Stimulated activated CD4-positive, alpha-beta T cell treated with anti-CD3 and anti-CD28 coated beads, Interleukin-15, amount 100 ng/mL, for 48 hours (primary cell): ENCODE measurements around the gene CPED1.
"Not testable (repeated sequence)": the region's sequence is repeated elsewhere in the genome, so short reads cannot be mapped to it uniquely, and the experiment has no call there.

ENCODE experiments used
- DNase-seq, 2 donors: peaks; one replicate each; pipeline ENCODE4 v3.0.0-alpha.2; 2020; ENCODE audit warnings: low read depth in 2 of 2

Gene CPED1

DNA sequence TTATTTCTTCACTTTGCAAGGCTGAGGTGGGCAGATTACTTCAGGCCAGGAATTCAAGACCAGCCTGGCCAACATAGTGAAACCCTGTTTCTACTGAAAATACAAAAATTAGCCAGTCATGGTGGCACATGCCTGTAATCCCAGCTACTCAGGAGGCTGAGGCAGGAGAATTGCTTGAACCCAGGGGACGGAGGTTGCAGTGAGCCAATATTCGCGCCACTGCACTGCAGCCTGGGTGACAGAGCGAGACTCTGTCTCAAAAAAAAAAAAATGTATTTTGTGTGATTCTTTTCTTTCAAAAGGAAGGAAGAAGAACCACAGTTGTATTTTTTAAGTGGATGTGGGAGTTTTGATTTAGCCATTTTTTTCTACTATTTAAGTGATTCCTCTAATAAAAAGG, 195.4 kb downstream of the CPED1 start:
- DNase-seq, result not testable (repeated sequence)

DNA sequence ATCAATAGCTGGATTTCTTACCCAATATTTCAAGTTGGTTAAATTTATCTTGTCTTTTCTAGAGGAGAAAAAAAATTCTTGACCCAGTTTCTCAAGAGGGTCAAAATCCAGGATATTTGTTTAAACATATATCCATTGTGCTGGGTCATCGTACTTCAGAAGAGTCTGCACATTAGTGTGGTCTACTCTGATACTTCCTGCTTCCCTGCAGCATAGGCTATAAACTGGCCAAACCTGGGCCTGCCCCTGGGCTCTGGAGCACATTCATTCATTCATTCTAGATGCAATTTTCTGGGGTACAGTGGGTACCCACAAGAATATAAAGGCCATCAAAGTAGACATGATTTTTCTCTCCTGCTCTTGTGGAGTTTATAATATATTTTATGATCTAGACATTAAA, 198.2 kb downstream of the CPED1 start:
- DNase-seq, result no peak

DNA sequence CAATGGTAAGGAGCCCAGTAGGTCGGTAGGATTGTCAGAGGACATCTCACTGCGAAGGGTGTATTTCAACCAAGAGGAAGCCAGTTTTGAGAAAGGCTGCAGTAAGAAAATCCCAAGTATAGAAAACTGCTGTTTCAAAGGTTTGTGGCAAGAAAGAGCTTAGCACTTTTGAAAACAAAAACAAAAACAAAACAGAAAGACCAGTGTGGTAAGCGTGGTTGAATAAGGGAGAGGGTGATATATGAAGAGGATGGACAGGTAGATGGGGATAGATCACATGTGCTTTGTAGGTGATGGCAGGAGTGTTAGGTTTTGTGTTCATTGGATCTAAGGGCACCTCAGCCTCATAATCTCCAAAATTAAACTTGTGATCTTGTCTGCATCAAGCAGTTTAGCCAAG, 198.7 kb downstream of the CPED1 start:
- no peak for DNase-seq

DNA sequence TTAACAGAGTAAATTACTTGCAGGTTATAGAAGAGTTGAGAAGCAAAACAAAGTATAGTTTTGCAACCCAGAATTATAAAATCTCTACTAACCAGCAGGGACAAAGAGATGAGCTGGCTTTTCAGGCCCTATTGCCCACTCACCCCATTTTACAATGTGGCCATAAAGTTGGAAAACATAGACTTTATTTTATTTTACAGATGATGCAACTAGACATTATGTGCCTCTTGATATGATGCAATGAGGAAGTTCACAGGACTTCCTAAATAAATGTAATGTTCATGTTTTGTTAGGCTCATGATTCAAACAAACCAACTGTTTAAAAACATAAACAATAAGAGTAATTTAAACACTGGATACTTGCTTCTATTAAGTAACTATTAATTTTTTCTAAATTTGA, 199.2 kb downstream of the CPED1 start:
- no peak for DNase-seq

DNA sequence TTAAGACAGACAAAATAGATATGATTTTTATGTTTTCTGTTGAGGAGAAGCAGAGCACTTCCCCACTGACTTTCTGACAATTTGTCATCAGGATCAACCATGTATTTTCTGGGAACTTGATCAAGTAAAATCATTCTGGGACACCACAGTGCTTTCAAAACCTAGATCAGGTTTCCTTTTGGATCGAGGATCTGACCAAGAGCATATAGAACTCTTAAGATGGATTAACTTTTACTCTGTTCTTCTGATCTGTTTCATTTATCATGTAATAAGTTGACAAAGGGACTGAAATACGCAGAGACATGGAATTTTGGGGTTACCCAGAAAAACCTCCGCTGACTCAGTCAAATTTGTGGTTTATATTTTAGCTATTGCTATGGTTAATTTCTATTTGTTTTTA, 204.3 kb downstream of the CPED1 start:
- no peak for DNase-seq

DNA sequence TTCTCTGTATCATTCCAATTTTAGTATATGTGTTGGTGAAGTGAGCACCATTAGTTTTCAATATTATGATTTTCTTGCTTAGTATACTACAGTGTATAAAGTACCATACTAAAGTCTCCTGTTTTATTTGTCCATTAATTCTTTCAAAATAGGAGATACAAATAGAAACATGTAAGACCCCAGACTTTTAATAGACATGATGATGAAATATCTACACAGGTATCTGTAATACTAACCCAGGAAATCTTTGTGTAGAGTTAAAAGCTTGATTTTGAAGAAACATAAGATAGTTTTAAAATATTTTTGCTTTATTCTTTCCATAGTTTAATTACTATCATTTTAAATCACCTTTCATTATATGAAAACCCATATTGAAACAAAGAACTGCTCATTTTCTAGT, 206.5 kb downstream of the CPED1 start:
- DNase-seq, result no peak

DNA sequence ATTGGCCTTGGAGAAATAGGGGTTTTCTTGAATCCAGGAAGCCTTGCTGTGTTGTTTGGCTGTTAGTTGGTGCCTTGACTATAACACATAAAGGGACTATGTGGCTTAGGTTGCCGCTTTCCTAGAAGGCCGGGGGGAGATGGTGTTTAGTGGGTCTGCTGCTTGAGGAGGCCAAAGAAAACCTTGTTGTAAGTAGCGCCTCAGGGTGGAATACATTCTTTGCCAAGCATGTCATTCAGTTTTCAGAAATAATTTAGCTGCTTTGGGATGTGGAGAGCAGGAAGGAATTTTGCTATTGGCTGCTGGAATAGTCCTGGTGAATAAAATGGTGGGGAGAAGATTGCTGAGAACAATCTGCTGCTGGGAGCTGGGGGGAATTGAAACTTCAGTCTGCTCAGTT, 207.4 kb downstream of the CPED1 start:
- DNase-seq, result no peak

DNA sequence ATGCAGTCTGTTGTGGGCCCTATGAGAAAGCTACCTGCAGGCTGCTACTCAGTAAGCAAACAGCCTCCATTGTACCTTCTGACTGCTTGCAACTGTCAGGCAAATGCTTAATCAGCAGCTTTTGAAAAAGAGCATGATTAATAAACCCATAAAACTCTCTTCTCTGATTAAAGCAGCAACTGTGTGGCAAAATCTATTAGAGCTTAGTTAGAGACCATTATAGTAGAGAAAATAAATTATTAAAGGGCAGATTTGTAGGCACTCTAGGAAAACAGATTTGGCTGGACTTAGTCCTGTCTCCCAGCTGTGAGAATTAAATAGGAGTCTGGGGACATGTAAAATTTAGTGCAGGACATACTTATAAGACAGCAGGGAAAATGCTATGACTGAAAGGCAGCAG, 207.8 kb downstream of the CPED1 start:
- no peak for DNase-seq

DNA sequence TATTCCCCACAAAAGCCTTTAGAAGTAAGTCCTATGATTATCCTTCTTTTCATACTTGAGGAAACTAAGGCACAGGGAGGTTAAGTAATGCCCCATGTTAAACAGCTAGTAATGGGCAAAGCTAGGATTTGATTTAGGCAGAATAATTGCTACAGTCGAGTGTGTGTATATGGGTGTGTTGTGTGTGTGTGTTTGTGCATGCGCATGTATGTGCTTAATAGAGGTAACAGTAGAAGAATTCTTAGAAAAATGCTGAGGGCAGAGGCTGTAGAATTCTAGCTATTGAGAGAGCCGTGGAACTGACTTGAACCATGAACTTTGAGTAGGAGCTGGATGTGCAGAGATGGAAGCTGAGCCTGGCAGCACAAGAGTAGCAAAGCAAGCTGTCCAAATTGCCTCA, 208.9 kb downstream of the CPED1 start:
- DNase-seq, result no peak

DNA sequence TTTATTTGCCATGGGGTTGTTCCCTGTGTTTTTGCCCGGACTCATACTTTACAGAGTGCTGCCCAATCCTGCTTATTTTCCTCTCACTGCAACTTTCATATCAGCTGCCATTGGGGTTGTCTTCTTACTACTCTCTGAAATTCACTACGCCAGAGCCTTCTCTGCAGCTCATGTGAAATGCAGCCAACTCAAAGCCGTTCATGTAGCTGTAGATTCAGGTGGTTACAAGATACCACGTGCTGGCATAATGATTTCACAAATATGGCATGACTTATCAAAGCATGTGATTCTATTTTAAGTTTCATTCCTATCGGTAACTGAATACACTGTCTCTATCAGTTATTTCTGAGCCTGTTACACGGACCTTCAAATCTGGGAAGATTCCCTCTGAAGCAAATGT, 210.0 kb downstream of the CPED1 start:
- DNase-seq, result no peak

DNA sequence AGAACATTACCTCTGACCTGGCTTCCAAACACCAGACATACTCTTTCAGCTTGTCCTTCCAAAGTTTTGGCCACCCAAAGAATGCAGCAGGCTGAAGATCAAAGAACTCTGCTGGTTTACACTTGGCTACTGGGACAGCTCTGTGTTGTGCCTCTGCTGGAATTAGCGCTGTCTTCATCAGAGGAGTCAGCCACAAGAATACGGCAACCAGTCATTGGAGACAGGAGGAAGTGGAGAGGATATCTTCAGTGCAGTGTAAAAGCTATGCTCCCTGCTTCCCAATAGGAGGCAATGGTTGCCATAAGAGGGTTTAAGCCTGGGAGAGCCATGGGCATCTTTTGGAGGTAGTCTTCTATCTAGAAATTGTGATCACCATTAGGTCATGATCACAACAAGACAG, 213.6 kb downstream of the CPED1 start:
- no peak for DNase-seq

DNA sequence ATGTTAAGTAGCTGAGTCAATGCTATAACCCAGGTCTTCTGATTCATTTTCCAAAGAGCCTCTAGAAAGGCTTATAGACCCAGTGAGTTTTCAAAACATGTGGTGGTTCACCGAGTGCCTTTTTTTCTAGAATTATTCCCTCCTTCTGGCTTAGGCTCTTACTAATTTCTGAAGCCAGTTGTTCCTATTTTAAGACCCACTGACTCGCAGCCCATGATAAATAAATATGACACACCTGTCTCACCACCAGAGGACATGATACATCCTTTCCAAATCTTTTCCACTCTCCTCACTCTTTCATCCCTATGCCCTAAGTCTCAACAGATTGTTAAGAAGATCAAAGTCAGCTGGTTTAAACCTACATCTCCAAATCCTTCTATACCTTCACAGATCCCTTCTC, 214.3 kb downstream of the CPED1 start:
- DNase-seq, result no peak

DNA sequence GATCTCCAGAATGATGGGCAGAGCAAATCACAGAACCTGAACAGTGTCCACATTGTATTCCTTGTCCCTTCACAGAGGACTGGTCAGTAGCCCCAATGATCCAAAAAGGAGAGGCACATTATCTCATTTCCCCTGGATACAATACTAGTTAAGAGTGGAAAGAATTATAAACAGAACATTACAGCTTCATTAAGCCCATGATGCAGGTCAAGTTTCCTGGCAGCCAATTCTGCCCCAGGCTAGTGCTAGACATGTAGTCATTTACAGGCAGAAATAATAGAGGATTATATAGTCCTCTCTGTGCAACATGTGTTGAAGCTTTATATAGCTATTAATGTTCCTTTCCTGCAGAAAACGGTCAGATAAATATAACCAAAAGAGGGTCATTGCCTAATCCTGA, 216.0 kb downstream of the CPED1 start:
- DNase-seq, result no peak

DNA sequence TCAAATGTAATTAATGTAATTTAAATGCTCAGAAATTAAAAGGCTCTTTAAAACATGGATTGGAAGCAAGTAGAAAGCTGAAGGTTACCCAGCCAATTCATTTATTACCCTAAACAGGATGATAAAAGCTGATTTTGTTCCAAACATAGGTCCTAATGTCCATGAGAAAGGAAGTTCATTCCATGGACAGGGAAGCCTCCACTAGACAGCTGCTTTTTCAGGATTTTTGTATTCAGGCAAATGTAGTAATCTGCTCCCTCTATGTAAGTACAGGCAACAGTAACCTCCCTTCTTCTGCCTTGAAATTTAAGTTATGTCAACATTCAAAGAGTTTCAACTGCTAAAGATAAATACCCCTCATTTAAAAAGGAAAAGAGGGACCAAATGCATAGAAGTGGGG, 217.3 kb downstream of the CPED1 start:
- DNase-seq, result no peak

DNA sequence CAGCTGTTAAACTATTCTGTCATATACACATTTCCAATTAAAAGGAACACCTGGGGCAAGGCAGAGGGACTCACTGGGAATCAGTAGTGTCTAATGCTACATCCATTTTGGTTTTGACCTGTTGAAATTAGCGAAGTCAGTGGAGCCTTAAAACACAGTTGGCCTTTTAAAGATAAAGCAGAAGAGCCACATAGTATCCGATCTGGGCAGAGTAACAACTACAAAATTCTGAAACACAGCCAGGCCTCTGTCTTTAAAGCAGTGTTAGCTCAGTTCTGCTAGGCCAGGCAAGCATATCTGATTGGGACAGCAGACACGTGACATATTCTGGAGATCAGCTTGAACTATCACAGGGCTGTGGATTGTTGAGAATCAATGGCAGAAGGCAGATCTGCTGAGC, 222.7 kb downstream of the CPED1 start:
- no peak for DNase-seq

DNA sequence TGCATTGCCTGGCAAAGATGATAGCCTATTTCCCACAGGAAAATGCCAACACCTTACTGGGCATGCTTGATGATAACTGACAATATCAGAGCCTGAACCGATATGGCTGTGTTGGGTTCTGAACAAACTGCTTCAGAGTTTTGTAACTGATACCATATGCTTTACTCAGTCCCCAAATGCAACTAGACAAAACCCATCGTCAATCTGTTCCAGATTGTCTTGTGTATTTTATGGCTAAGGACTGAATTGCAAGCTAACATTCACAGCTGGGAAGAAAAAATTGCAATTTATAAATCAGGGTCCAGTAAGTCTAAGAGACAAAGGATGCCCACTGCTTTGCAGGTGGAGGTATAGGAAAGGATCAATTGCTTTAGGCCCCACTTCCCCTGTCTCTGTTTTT, 223.5 kb downstream of the CPED1 start:
- no peak for DNase-seq

DNA sequence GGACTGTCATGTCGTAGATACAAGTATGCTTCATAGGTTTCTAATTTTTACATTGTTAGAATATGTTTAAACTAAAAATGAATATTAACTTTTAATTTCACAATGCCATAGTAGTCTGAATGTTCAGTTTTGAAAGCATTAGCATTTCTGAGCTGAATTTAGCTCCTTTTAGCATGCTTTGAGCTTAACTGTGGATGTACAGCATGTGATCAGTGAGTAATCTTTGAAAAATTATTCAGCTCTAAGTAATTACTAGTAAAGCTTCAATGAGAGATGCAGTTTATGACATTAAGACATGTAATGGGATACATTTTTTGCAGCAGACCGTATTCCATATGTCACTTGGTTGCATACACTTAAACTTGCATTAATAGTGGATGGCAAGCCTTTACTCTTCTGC, 226.1 kb downstream of the CPED1 start:
- no peak for DNase-seq

DNA sequence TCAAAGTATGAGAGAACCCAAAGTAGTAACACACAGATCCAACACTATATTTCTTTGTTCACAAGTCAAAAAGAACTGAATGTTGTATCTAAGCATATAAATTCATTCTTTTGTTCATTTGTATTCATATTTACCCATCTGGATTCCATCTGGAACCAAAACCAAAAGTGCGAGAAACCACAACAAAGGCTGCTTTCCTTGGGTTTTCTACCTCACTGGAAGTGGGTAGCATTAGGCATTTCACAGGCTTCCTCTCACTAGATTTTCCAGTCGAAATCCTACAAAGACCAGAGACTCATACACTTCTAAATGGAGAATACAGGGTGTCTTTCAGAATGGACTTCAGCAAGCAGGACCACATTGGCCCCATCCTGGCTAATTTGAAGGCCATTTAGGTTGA, 230.5 kb downstream of the CPED1 start:
- no peak for DNase-seq

DNA sequence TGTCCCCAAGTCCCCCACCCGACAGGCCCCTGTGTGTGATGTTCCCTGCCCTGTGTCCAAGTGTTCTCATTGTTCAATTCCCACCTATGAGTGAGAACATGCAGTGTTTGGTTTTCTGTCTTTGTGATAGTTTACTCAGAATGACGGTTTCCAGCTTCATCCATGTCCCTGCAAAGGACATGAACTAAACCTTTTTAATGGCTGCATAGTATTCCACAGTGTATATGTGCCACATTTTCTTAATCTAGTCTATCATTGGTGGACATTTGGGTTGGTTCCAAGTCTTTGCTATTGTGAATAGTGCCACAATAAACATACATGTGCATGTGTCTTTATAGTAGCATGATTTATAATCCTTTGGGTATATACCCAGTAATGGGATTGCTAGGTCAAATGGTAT, 232.6 kb downstream of the CPED1 start:
- DNase-seq, result not testable (repeated sequence)

DNA sequence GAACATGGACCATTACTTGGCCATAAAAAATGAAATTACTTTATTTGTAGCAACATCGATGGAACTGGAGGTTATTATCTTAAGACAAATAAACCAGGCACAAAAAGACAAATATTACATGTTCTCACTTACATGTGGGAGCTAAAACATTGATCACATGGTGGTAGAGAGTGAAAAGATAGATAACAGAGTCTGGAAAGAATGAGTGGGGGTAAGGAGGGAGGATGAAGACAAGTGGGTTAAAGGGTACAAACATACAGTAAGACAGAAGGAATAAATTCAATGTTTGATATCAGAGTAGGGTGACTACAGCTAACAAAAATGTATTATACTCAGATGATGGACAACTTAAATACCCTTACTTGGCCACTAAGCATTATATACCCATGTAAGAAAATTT, 240.3 kb downstream of the CPED1 start:
- no peak for DNase-seq

DNA sequence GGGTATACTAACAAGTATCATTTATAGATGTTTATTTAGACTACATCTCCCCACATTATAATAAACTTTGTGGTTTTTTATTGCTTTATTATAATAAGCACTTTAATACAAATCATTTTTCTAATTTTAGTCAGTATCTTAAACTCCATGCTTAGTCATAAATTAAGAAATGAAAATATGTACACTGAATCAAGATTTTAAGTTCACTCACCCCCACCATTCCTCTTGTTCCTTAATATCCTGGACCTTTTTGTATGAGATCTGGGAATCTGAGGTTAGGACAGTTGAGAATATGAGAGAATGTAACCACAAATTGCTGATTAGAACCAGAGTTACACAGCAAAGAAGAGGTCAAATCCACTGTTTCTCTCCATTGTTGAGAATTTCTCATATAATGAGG, 246.7 kb downstream of the CPED1 start:
- no peak for DNase-seq

DNA sequence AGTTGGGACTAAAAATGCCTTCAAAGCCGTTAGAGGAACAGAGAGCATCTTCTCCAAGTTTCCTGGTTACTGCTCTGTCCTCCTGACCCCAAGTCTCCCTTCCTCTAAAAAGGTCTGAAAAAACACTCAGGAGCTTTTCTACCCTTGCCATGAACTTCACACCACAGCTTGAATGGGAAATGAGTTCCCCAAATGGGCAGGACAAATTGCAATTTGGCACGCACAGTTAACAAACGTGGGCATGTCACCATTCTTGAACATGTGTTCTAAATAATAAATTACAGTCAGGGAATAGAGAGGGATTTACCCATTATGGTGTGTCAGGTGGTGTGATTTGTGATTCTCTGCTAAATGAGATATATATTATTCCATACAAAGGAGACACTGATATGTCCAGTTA, 249.1 kb downstream of the CPED1 start:
- DNase-seq, result no peak

DNA sequence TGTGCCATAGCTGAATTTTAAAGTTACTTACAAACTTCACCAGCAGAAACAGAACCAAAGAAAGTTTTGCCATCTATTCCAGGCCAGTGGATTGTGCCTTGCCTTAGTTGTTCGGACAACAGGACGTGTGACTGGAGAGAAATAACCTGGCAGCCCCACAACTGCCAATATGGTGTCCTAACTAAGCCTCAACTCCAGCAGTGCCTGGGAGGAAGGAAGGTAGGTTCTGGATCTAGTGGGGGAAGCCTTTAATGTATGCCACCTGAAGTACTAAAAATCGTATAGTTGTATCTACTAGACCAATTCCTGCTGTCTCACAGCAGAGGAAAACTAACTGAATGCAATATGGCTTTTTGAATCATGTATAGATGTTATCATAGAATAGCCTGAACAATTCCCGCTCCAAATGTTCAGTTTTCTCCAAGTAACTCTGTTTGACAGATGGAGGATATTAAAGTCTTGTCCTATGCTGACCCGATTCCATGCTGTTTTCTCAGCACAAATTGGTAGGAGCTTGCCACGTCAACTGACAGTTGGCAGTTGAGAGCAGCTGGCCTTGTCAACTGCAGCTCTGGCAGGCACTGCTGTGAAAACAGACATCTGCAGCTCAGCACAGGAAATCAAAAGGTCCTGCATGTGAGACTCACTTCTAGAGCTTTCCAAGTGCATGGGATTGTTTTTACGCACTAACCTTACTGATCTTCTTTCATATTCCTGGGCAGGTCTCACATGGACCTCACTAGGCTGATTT, 255.8 kb downstream of the CPED1 start:
- no peak for DNase-seq

DNA sequence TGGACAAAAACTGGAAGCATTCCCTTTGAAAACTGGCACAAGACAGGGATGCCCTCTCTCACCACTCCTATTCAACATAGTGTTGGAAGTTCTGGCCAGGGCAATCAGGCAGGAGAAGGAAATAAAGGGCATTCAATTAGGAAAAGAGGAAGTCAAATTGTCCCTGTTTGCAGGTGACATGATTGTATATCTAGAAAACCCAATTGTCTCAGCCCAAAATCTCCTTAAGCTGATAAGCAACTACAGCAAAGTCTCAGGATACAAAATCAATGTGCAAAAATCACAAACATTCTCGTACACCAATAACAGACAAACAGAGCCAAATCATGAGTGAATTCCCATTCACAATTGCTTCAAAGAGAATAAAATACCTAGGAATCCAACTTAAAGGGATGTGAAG, 262.9 kb downstream of the CPED1 start:
- not testable (repeated sequence) for DNase-seq
